Astrocyte (in vitro differentiated cells and primary cell): ENCODE data around the gene OSBPL2.

Experiments used
- EZH2 ChIP-seq: IDR thresholded peaks from 2 replicates; pipeline ENCODE4 v1.6.1; 2012; ENCODE audit warnings: mild to moderate bottlenecking, low read length, inconsistent platforms; ENCODE audit not compliant: insufficient read depth
- TF ChIP-seq, protein P1 (sequence below): IDR thresholded peaks from 2 replicates; pipeline ENCODE4 v1.5.1; 2011; ENCODE audit warnings: low read depth, mild to moderate bottlenecking, inconsistent platforms, low read length, moderate library complexity; ENCODE audit not compliant: insufficient read depth

- TF ChIP-seq, protein P1, sequence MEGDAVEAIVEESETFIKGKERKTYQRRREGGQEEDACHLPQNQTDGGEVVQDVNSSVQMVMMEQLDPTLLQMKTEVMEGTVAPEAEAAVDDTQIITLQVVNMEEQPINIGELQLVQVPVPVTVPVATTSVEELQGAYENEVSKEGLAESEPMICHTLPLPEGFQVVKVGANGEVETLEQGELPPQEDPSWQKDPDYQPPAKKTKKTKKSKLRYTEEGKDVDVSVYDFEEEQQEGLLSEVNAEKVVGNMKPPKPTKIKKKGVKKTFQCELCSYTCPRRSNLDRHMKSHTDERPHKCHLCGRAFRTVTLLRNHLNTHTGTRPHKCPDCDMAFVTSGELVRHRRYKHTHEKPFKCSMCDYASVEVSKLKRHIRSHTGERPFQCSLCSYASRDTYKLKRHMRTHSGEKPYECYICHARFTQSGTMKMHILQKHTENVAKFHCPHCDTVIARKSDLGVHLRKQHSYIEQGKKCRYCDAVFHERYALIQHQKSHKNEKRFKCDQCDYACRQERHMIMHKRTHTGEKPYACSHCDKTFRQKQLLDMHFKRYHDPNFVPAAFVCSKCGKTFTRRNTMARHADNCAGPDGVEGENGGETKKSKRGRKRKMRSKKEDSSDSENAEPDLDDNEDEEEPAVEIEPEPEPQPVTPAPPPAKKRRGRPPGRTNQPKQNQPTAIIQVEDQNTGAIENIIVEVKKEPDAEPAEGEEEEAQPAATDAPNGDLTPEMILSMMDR, result no peak
- TF ChIP-seq EZH2, result no peak
Observed at GRCh38 chr20:62236766-62237513, 1.4 kb upstream of the OSBPL2 start.
